Measurements from ENCODE around the gene PNMA8B. TPM values are rescaled to one million over a fixed set of nuclear protein-coding genes. Genes with fewer than 3 reads are reported as not detected.

PNMA8B gene, protein sequence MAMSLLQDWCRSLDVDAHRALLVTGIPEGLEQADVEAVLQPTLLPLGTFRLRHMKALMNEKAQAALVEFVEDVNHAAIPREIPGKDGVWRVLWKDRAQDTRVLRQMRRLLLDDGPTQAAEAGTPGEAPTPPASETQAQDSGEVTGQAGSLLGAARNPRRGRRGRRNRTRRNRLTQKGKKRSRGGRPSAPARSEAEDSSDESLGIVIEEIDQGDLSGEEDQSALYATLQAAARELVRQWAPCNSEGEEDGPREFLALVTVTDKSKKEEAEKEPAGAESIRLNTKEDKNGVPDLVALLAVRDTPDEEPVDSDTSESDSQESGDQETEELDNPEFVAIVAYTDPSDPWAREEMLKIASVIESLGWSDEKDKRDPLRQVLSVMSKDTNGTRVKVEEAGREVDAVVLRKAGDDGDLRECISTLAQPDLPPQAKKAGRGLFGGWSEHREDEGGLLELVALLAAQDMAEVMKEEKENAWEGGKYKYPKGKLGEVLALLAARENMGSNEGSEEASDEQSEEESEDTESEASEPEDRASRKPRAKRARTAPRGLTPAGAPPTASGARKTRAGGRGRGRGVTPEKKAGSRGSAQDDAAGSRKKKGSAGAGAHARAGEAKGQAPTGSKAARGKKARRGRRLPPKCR
- total RNA-seq = 3.0 and 4.2 TPM in 2 replicates

DNA sequence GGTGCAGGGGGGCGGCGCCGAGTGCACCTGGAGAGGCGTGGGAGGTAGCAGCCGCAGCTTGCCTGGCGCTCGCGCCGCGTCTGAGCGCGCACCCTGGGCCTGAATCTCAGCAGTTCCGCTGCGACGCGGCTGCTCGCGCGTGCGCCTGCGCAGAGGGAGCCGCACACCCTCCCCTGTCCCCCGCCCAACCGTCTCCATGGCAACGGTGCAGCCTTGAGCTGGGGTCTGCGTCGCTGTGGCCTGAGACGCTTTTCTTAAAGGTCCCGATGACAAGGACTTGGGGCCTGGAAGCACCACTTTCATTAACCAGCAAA, at the start of gene PNMA8B:
Gene PNMA8B, minus strand, starts transcription at position 82 of the 314 bp plus-strand sequence. CDS start 402 bp downstream, outside the sequence.

DNA sequence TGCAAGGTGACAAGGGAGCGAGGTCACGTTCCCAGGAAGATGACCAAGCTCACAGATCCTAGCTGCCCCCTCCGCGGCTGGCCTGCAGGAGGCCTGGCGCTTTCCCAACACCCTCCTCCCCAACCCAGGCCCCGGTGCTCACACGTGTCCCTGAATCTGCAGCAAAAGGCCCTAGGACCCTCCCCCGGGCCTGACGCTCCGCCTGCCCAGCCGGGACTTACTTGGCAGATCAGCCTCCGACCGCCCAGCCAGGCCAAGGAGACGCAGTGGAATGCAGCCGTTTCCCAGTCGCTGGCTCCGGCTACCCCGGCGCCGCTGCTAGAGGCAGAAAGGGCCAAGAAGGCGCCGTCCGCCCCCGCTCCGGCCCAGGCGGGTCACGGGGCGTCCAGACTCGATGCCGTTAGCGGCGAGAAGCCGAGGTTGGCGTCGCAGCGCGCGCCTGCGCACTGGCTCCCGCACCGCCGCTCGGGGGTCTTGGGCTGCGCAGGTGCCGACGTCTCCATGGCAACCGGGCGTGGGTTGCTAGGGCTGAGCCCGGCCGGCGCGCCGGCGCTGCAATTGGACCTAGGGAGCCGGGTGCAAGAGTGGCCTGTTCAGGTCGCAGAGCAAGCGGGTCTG, 24.4 kb downstream of the PNMA8B start, which contains the start of gene PNMA8A:
Gene PNMA8A, minus strand, starts transcription at position 448 of the 618 bp plus-strand sequence. CDS start 528 bp downstream, outside the sequence.

Other genes with a start within 250 kb of the PNMA8B start
- 31.7 and 37.2 TPM in 2 replicates for gene HIF3A, start 198.8 kb downstream of the PNMA8B start, total RNA-seq
- gene PPP5C, start 148.8 kb downstream of the PNMA8B start, total RNA-seq = 54.5 and 57.2 TPM in 2 replicates
- gene CCDC8, start 82.3 kb downstream of the PNMA8B start, total RNA-seq = 43.2 and 72.2 TPM in 2 replicates
- not detected in 2 replicates for gene PNMA8C, start 66.9 kb downstream of the PNMA8B start, total RNA-seq
- 1.9 and 2.5 TPM in 2 replicates for gene PNMA8A, start 24.3 kb downstream of the PNMA8B start, total RNA-seq
- 188 and 192 TPM in 2 replicates for gene CALM3, start 105.5 kb upstream of the PNMA8B start, total RNA-seq
- 12.9 and 23.1 TPM in 2 replicates for gene PTGIR, start 129.2 kb upstream of the PNMA8B start, total RNA-seq
- not detected in 2 replicates for gene GNG8, start 140.3 kb upstream of the PNMA8B start, total RNA-seq
- 17.6 and 26.5 TPM in 2 replicates for gene DACT3, start 165.3 kb upstream of the PNMA8B start, total RNA-seq
- 14.6 and 15.3 TPM in 2 replicates for gene PRKD2, start 221.2 kb upstream of the PNMA8B start, total RNA-seq